CD4-positive, alpha-beta T cell treated with Interleukin-4 for 1 hour (primary cell): Measurements from ENCODE around the gene CFAP97D2.
"Not testable (repeated sequence)": the region's sequence is repeated elsewhere in the genome, so short reads cannot be mapped to it uniquely, and the experiment has no call there.

Experiments used
- DNase-seq, 2 donors: peaks; one replicate each; pipeline ENCODE4 v3.0.0-alpha.2; 2020 to 2022

The CFAP97D2 gene

GRCh38 chr13:114158869-114159666, 20.0 kb upstream of the CFAP97D2 start:
- not testable (repeated sequence) for DNase-seq

GRCh38 chr13:114161028-114161556, 18.0 kb upstream of the CFAP97D2 start:
- DNase-seq = no peak

GRCh38 chr13:114161644-114162532, 17.2 kb upstream of the CFAP97D2 start:
- DNase-seq = peak; percentile 50 to 51

GRCh38 chr13:114162533-114162922, 16.5 kb upstream of the CFAP97D2 start:
- DNase-seq = no peak

GRCh38 chr13:114164053-114164452, 15.0 kb upstream of the CFAP97D2 start:
- no peak for DNase-seq

- DNase-seq = no peak
These were observed 14.2 kb upstream of the CFAP97D2 start for GRCh38 chr13:114164681-114165429.

- no peak for DNase-seq
These were observed 12.5 kb upstream of the CFAP97D2 start for GRCh38 chr13:114166381-114167131.

GRCh38 chr13:114167426-114167825, 11.6 kb upstream of the CFAP97D2 start:
- peak in 1 of 2 donors; percentile 41 for DNase-seq

- DNase-seq = no peak
These were observed 11.2 kb upstream of the CFAP97D2 start for GRCh38 chr13:114167885-114168284.

- no peak for DNase-seq
These were observed 5.8 kb upstream of the CFAP97D2 start for GRCh38 chr13:114173272-114173671.

GRCh38 chr13:114173745-114174144, 5.3 kb upstream of the CFAP97D2 start:
- DNase-seq = no peak

- DNase-seq = no peak
These were observed 4.5 kb upstream of the CFAP97D2 start for GRCh38 chr13:114174529-114174961.

- DNase-seq = not testable (repeated sequence)
These were observed 2.6 kb upstream of the CFAP97D2 start for GRCh38 chr13:114176359-114176902.

- DNase-seq = no peak
These were observed 1.6 kb upstream of the CFAP97D2 start for GRCh38 chr13:114177245-114178010.

GRCh38 chr13:114185182-114185971, 6.3 kb downstream of the CFAP97D2 start:
- DNase-seq = no peak

GRCh38 chr13:114194853-114195252, 15.8 kb downstream of the CFAP97D2 start:
- peak in 1 of 2 donors; percentile 27 for DNase-seq

- no peak for DNase-seq
These were observed 17.6 kb downstream of the CFAP97D2 start for GRCh38 chr13:114196629-114197028.

- no peak for DNase-seq
These were observed 19.5 kb downstream of the CFAP97D2 start for GRCh38 chr13:114198556-114198955.

GRCh38 chr13:114199526-114199925, 20.5 kb downstream of the CFAP97D2 start:
- not testable (repeated sequence) for DNase-seq

GRCh38 chr13:114199954-114200353, 20.9 kb downstream of the CFAP97D2 start:
- DNase-seq = no peak
